ENCODE results near the gene TMEM238L. TPM values are rescaled to one million over a fixed set of nuclear protein-coding genes. Genes with fewer than 3 reads are reported as not detected.

The TMEM238L gene
- total and polyA plus RNA-seq, 2 of the 13 experiments (the other 11 are each of a cell fraction or from before 2014, with no cell fraction given), result not detected

DNA sequence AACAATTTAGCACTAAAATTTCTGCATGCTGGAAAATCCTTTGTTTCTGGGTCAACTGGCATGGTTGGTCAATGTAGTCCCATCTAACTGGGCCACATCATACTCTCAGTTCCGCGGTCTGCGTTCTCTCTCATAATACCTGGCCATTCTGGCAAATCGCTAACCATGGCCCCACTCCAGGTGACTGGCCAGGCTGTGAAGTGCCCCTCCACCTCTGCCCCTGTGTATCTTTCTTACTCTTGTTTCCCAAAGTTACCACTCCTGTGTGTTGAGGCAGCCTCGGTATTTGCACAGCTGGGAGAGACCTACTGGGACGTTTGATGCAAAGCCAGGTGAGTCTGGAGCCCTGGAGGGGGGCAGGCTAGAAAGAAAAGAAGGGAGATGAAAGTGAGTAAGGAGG, 2.0 kb upstream of the TMEM238L start:
- no peak for TF ChIP-seq ZNF589 (CRISPR knock-in tag; conservative IDR thresholded peaks at IDR 0.05)
- TF ChIP-seq TCF12 (IDR thresholded peaks at IDR 0.05), result no peak
- no peak for TF ChIP-seq TCF12 (CRISPR knock-in tag; IDR thresholded peaks at IDR 0.05)
- TF ChIP-seq, protein P1, sequence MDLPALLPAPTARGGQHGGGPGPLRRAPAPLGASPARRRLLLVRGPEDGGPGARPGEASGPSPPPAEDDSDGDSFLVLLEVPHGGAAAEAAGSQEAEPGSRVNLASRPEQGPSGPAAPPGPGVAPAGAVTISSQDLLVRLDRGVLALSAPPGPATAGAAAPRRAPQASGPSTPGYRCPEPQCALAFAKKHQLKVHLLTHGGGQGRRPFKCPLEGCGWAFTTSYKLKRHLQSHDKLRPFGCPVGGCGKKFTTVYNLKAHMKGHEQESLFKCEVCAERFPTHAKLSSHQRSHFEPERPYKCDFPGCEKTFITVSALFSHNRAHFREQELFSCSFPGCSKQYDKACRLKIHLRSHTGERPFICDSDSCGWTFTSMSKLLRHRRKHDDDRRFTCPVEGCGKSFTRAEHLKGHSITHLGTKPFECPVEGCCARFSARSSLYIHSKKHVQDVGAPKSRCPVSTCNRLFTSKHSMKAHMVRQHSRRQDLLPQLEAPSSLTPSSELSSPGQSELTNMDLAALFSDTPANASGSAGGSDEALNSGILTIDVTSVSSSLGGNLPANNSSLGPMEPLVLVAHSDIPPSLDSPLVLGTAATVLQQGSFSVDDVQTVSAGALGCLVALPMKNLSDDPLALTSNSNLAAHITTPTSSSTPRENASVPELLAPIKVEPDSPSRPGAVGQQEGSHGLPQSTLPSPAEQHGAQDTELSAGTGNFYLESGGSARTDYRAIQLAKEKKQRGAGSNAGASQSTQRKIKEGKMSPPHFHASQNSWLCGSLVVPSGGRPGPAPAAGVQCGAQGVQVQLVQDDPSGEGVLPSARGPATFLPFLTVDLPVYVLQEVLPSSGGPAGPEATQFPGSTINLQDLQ (CRISPR knock-in tag; IDR thresholded peaks at IDR 0.05), result no peak
- no peak for TF ChIP-seq FOSL2 (CRISPR knock-in tag; IDR thresholded peaks at IDR 0.05)
- TF ChIP-seq XBP1 (CRISPR knock-in tag; IDR thresholded peaks at IDR 0.05), result no peak
- TF ChIP-seq, protein P2, sequence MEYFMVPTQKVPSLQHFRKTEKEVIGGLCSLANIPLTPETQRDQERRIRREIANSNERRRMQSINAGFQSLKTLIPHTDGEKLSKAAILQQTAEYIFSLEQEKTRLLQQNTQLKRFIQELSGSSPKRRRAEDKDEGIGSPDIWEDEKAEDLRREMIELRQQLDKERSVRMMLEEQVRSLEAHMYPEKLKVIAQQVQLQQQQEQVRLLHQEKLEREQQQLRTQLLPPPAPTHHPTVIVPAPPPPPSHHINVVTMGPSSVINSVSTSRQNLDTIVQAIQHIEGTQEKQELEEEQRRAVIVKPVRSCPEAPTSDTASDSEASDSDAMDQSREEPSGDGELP (IDR thresholded peaks at IDR 0.05; ENCODE audit: borderline replicate concordance, low read depth), result no peak
- no peak overlapping the region for H3K9ac ChIP-seq (ENCODE audit: insufficient read depth, low read depth, low read length)
- ATAC-seq (no peak), FAIRE-seq (no peak), DNase-seq (ENCODE audit: low spot score) (no peak)
- no peak overlapping the region for H3K27ac ChIP-seq (ENCODE audit: extremely low read length, insufficient read depth, low read length)
- H3K27me3 ChIP-seq (ENCODE audit: control insufficient read depth in 1 of 2, insufficient read depth in 2 of 2, low read length in 2 of 2), result no peaks in the 10 kb centered on the region
- H3K36me3 ChIP-seq (replicated peaks in 1 of 2; ENCODE audit: control insufficient read depth in 1 of 2, insufficient read depth in 2 of 2, low read length in 2 of 2), result no peaks in the 10 kb centered on the region
- ChIA-PET CTCF (ENCODE audit: low intra/inter-chr PET ratio, low total read pairs) (no interaction called here), POLR2A (no interaction called here)
- H3K4me3 ChIP-seq (replicated peaks in 1 of 3; ENCODE audit: insufficient read depth in 1 of 3, low read depth in 2 of 3, low read length in 3 of 3), result no peak overlapping the region
- no peaks in the 10 kb centered on the region for H3K79me2 ChIP-seq (ENCODE audit: insufficient read depth, low read length)
- in situ Hi-C loops (cut with HindIII; ENCODE audit: extremely low pct_ligation_motif_present, low pct_unique_long_range_greater_than_20kb), result no loop called here
- no peaks in the 10 kb centered on the region for H3K9me3 ChIP-seq (ENCODE audit: low read length)
- WGBS (ENCODE audit: low lambda C conversion rate), result 45% methylated on average over 6 of the region's 6 CpGs
- no TSS peak for BruUV-seq (replicated peaks)
- H3K4me1 ChIP-seq (ENCODE audit: insufficient read depth, low read length), result no peaks in the 10 kb centered on the region
- H2AFZ ChIP-seq (ENCODE audit: low read length), result no peak overlapping the region
- no peak overlapping the region for H3K4me2 ChIP-seq (ENCODE audit: low read depth, low read length)
- H4K20me1 ChIP-seq (ENCODE audit: insufficient read depth, low read length), result no peaks in the 10 kb centered on the region
- intact Hi-C loops (cut with micrococcal nuclease; ENCODE audit: unreplicated experiment), result no loop called here
